MM.1S (cell line): ENCODE data around the gene PAK2.

ENCODE experiments used
- CTCF ChIP-seq: fragments of 300-600 bp; sonication (generic); IDR thresholded peaks from 2 replicates; pipeline ENCODE4 v1.5.1; 2016; ENCODE audit warnings: antibody characterized with exemption, low read length, mixed read lengths
- EZH2 ChIP-seq: fragments of 300-600 bp; sonication (generic); optimal IDR thresholded peaks from 2 replicates; pipeline ENCODE3; 2017; ENCODE audit warnings: low read depth, mild to moderate bottlenecking, antibody characterized with exemption, low read length, mixed read lengths

GRCh38 chr3:196867155-196867506 is 127.5 kb downstream of the PAK2 start:
- no peak for TF ChIP-seq CTCF
- no peak for TF ChIP-seq EZH2
